Loucy (cell line): Measurements from ENCODE around the gene PCDHAC2.

Experiments used
- H2AFZ ChIP-seq: fragments of 200-600 bp; sonication (generic); 2 replicates; pipeline ENCODE4 v1.6.0; 2016; ENCODE audit warnings: antibody characterized with exemption, mild to moderate bottlenecking, low read length, moderate library complexity
- H3F3A ChIP-seq: fragments of 200-600 bp; 2 replicates; pipeline ENCODE4 v1.6.0; 2016; ENCODE audit warnings: antibody characterized with exemption, low read depth, mild to moderate bottlenecking
- H3K27me3 ChIP-seq: fragments of 200-600 bp; sonication (generic); 2 replicates; pipeline ENCODE4 v1.6.1; 2014; ENCODE audit warnings: low read length, mild to moderate bottlenecking; ENCODE audit not compliant: insufficient read depth, poor library complexity, severe bottlenecking
- H3K36me3 ChIP-seq: fragments of 200-600 bp; sonication (generic); 2 replicates; pipeline ENCODE4 v1.6.1; 2016; ENCODE audit warnings: low read length; ENCODE audit not compliant: insufficient read depth
- H3K4me1 ChIP-seq: fragments of 200-600 bp; sonication (generic); 2 replicates; pipeline ENCODE4 v1.5.1; 2014; ENCODE audit warnings: low read length, mild to moderate bottlenecking; ENCODE audit not compliant: insufficient read depth, poor library complexity, severe bottlenecking
- H3K4me2 ChIP-seq: fragments of 200-600 bp; sonication (generic); 2 replicates; pipeline ENCODE4 v1.6.0; 2014; ENCODE audit warnings: antibody characterized with exemption, low read length, low read depth, mild to moderate bottlenecking; ENCODE audit not compliant: poor library complexity, severe bottlenecking
- H3K4me3 ChIP-seq: fragments of 200-600 bp; sonication (generic); 2 replicates; pipeline ENCODE4 v1.5.1; 2014; ENCODE audit warnings: low read length, mild to moderate bottlenecking, mixed read lengths; ENCODE audit not compliant: poor library complexity, severe bottlenecking
- H3K79me2 ChIP-seq: fragments of 200-600 bp; sonication (generic); 2 replicates; pipeline ENCODE4 v1.6.1; 2014; ENCODE audit warnings: low read length; ENCODE audit not compliant: insufficient read depth
- H3K9ac ChIP-seq: fragments of 200-600 bp; sonication (generic); 2 replicates; pipeline ENCODE4 v1.6.0; 2014; ENCODE audit warnings: mild to moderate bottlenecking, low read depth, low read length, moderate library complexity; ENCODE audit not compliant: poor library complexity, severe bottlenecking
- H3K9me2 ChIP-seq: fragments of 200-600 bp; sonication (generic); replicated peaks from 2 replicates; pipeline ENCODE4 v1.6.1; 2016; ENCODE audit warnings: low read depth, low read length, mixed read lengths
- H3K9me3 ChIP-seq: fragments of 200-600 bp; sonication (generic); 2 replicates; pipeline ENCODE4 v1.6.1; 2014; ENCODE audit warnings: mild to moderate bottlenecking, antibody characterized with exemption, low read length, low read depth; ENCODE audit not compliant: insufficient read depth
- H4K20me1 ChIP-seq: fragments of 200-600 bp; sonication (generic); 2 replicates; pipeline ENCODE4 v1.6.0; 2014; ENCODE audit warnings: antibody characterized with exemption, low read length, mild to moderate bottlenecking; ENCODE audit not compliant: insufficient read depth, poor library complexity, severe bottlenecking
- CTCF ChIP-seq: fragments of 200-600 bp; sonication (generic); conservative IDR thresholded peaks from 2 replicates; pipeline ENCODE4 v1.5.1; 2014; ENCODE audit warnings: mild to moderate bottlenecking, antibody characterized with exemption, low read length
- EZH2phosphoT487 ChIP-seq: fragments of 200-600 bp; IDR thresholded peaks from 2 replicates; pipeline ENCODE4 v1.6.1; 2018; ENCODE audit warnings: antibody characterized with exemption, mild to moderate bottlenecking, moderate library complexity, borderline replicate concordance

PCDHAC2 gene

GRCh38 chr5:141007791-141008190, 41.5 kb downstream of the PCDHAC2 start:
- Histone ChIP-seq H3K4me3 (no peak overlapping the region), H3K4me1 (no peaks in the 10 kb centered on the region), H3F3A (no peaks in the 10 kb centered on the region), H3K79me2 (no peaks in the 10 kb centered on the region), H3K4me2 (no peak overlapping the region), H3K36me3 (no peaks in the 10 kb centered on the region), H2AFZ (no peak overlapping the region), H3K27me3 (no peaks in the 10 kb centered on the region), H3K9me2 (no peaks in the 10 kb centered on the region), H3K9ac (no peak overlapping the region), H3K9me3 (no peaks in the 10 kb centered on the region), H4K20me1 (no peaks in the 10 kb centered on the region)
- TF ChIP-seq CTCF = no peak
- TF ChIP-seq EZH2phosphoT487 = no peak

- Histone ChIP-seq H3K9me3 (no peaks in the 10 kb centered on the region), H3K9ac (no peak overlapping the region), H3K9me2 (no peaks in the 10 kb centered on the region), H3K4me1 (no peaks in the 10 kb centered on the region), H3K27me3 (no peaks in the 10 kb centered on the region), H3K36me3 (no peaks in the 10 kb centered on the region), H3K4me3 (no peak overlapping the region), H4K20me1 (no peaks in the 10 kb centered on the region), H3K79me2 (no peaks in the 10 kb centered on the region), H3F3A (no peaks in the 10 kb centered on the region), H3K4me2 (no peak overlapping the region), H2AFZ (no peak overlapping the region)
- TF ChIP-seq EZH2phosphoT487 (no peak), CTCF (no peak)
These were observed 43.9 kb downstream of the PCDHAC2 start for GRCh38 chr5:141010047-141010793.

- H4K20me1 ChIP-seq = no peaks in the 10 kb centered on the region
- no peaks in the 10 kb centered on the region for H3K79me2 ChIP-seq
- H3K4me3 ChIP-seq = no peak overlapping the region
- H3K4me1 ChIP-seq = no peaks in the 10 kb centered on the region
- H3K4me2 ChIP-seq = no peak overlapping the region
- no peak overlapping the region for H3K9ac ChIP-seq
- no peaks in the 10 kb centered on the region for H3K9me3 ChIP-seq
- TF ChIP-seq EZH2phosphoT487 (no peak), CTCF (no peak)
- no peaks in the 10 kb centered on the region for H3F3A ChIP-seq
- H3K36me3 ChIP-seq = no peaks in the 10 kb centered on the region
- H3K27me3 ChIP-seq = no peaks in the 10 kb centered on the region
- H3K9me2 ChIP-seq = no peaks in the 10 kb centered on the region
- H2AFZ ChIP-seq = no peak overlapping the region
These were observed 51.7 kb downstream of the PCDHAC2 start for GRCh38 chr5:141017943-141018342.
